Ramos (cell line): ENCODE results near the gene PYURF.

Experiments
- in situ Hi-C: fragments of 300-500 bp; cut with MboI; formaldehyde crosslinking; loops from one replicate; pipeline ENCODE4 v1.14.3; 2022; ENCODE audit warnings: low sequenced_read_pairs; ENCODE audit not compliant: unreplicated experiment

Gene PYURF

GRCh38 chr4:88523325-88524129 is at the start of gene PYURF:
TSS of gene PYURF (minus strand) at chr4:88523776. CDS start at chr4:88523700, 76 bp downstream.
- in situ Hi-C loops, result no loop called here

- in situ Hi-C loops, result no loop called here
Measured at GRCh38 chr4:88570001-88570400, 46.4 kb upstream of the PYURF start.

- in situ Hi-C loops, result no loop called here
Measured at GRCh38 chr4:88567591-88567990, 44.0 kb upstream of the PYURF start.

GRCh38 chr4:88549815-88550214 is 26.2 kb upstream of the PYURF start:
- in situ Hi-C loops, result loop anchor here (25.0 kb wide), 1 partner anchor 237 kb away; no protein-coding TSS in a partner anchor

GRCh38 chr4:88539322-88540068 is 15.9 kb upstream of the PYURF start:
- in situ Hi-C loops, result loop anchor here (5.0 to 25.0 kb wide), 2 partner anchors 248 to 488 kb away; no protein-coding TSS in a partner anchor

- in situ Hi-C loops, result loop anchor here (5.0 to 25.0 kb wide), 2 partner anchors 250 to 490 kb away; no protein-coding TSS in a partner anchor
Measured at GRCh38 chr4:88537709-88538108, 14.1 kb upstream of the PYURF start.

- in situ Hi-C loops, result loop anchor here (5.0 to 25.0 kb wide), 2 partner anchors 252 to 492 kb away; no protein-coding TSS in a partner anchor
Measured at GRCh38 chr4:88535090-88535755, 11.6 kb upstream of the PYURF start.

GRCh38 chr4:88533937-88534750 is 10.6 kb upstream of the PYURF start:
- in situ Hi-C loops, result loop anchor here (25.0 kb wide), 1 partner anchor 253 kb away; no protein-coding TSS in a partner anchor

- in situ Hi-C loops, result loop anchor here (25.0 kb wide), 1 partner anchor 254 kb away; no protein-coding TSS in a partner anchor
Measured at GRCh38 chr4:88533088-88533790, 9.7 kb upstream of the PYURF start.

GRCh38 chr4:88531549-88531948 is 8.0 kb upstream of the PYURF start:
- in situ Hi-C loops, result loop anchor here (25.0 kb wide), 1 partner anchor 256 kb away; no protein-coding TSS in a partner anchor

GRCh38 chr4:88528861-88529260 is 5.3 kb upstream of the PYURF start:
- in situ Hi-C loops, result loop anchor here (25.0 kb wide), 1 partner anchor 258 kb away; no protein-coding TSS in a partner anchor

GRCh38 chr4:88527787-88528186 is 4.2 kb upstream of the PYURF start:
- in situ Hi-C loops, result loop anchor here (25.0 kb wide), 1 partner anchor 260 kb away; no protein-coding TSS in a partner anchor

GRCh38 chr4:88526221-88526815 is 2.7 kb upstream of the PYURF start:
- in situ Hi-C loops, result loop anchor here (25.0 kb wide), 1 partner anchor 261 kb away; no protein-coding TSS in a partner anchor

- in situ Hi-C loops, result no loop called here
Measured at GRCh38 chr4:88524171-88524570, 595 bp upstream of the PYURF start.

GRCh38 chr4:88522702-88523324 is 763 bp downstream of the PYURF start:
- in situ Hi-C loops, result no loop called here

- in situ Hi-C loops, result loop anchor here (5.0 to 10.0 kb wide), 2 partner anchors 307 to 484 kb away; no protein-coding TSS in a partner anchor
Measured at GRCh38 chr4:88518911-88519310, 4.7 kb downstream of the PYURF start.

- in situ Hi-C loops, result loop anchor here (5.0 to 10.0 kb wide), 2 partner anchors 306 to 483 kb away; no protein-coding TSS in a partner anchor
Measured at GRCh38 chr4:88517825-88518224, 5.8 kb downstream of the PYURF start.

- in situ Hi-C loops, result loop anchor here (5.0 to 10.0 kb wide), 2 partner anchors 304 to 482 kb away; no protein-coding TSS in a partner anchor
Measured at GRCh38 chr4:88516746-88517145, 6.8 kb downstream of the PYURF start.
